Astrocyte (in vitro differentiated cells and primary cell): ENCODE measurements around the gene SVIL. TPM values are rescaled to one million over a fixed set of nuclear protein-coding genes. Genes with fewer than 3 reads are reported as not detected.
A peak's percentile ranks its signal among the peaks of the same experiment; 100 is the strongest.

ENCODE experiments used
- DNase-seq: peaks from one replicate; pipeline ENCODE4 v3.0.0-alpha.2; 2010; ENCODE audit warnings: low read depth
- FAIRE-seq: peaks from 2 replicates; lab custom pipeline; 2011; peaks lifted over from hg19 to GRCh38; lab: Jason Lieb, UNC
- H2AFZ ChIP-seq: 2 replicates; pipeline ENCODE4 v1.6.0; 2012; ENCODE audit warnings: low read depth, low read length, inconsistent platforms
- H3K27ac ChIP-seq: 2 replicates; pipeline ENCODE4 v1.5.1; 2011; ENCODE audit warnings: low read depth, low read length, inconsistent platforms
- H3K27me3 ChIP-seq: 2 replicates; pipeline ENCODE4 v1.6.0; 2011; ENCODE audit warnings: low read length, inconsistent platforms; ENCODE audit not compliant: insufficient read depth
- H3K36me3 ChIP-seq: 2 replicates; pipeline ENCODE4 v1.5.1; 2011; ENCODE audit warnings: low read length, inconsistent platforms; ENCODE audit not compliant: insufficient read depth
- H3K4me1 ChIP-seq: 2 replicates; pipeline ENCODE4 v1.5.1; 2011; ENCODE audit warnings: low read length, inconsistent platforms; ENCODE audit not compliant: insufficient read depth
- H3K4me2 ChIP-seq: 2 replicates; pipeline ENCODE4 v1.6.0; 2012; ENCODE audit warnings: low read length, inconsistent platforms
- H3K4me3 ChIP-seq: 2 replicates; pipeline ENCODE4 v1.5.1; 2011; ENCODE audit warnings: low read depth, mild to moderate bottlenecking, low read length, inconsistent platforms; ENCODE audit not compliant: insufficient read depth
- H3K79me2 ChIP-seq: 2 replicates; pipeline ENCODE4 v1.6.0; 2012; ENCODE audit warnings: mild to moderate bottlenecking, low read length, inconsistent platforms; ENCODE audit not compliant: insufficient read depth
- H3K9ac ChIP-seq: 2 replicates; pipeline ENCODE4 v1.6.0; 2012; ENCODE audit warnings: mild to moderate bottlenecking, low read length, inconsistent platforms
- H3K9me3 ChIP-seq: 2 replicates; pipeline ENCODE4 v1.5.1; 2012; ENCODE audit warnings: low read depth, mild to moderate bottlenecking, low read length, inconsistent platforms; ENCODE audit not compliant: insufficient read depth
- H4K20me1 ChIP-seq: 2 replicates; pipeline ENCODE4 v1.6.0; 2012; ENCODE audit warnings: low read length, inconsistent platforms; ENCODE audit not compliant: insufficient read depth
- H3K27ac Mint-ChIP-seq: one replicate; pipeline ENCODE4 v1.8.0; 2021; ENCODE audit warnings: mild to moderate bottlenecking, mixed read lengths; ENCODE audit not compliant: unreplicated experiment
- H3K27me3 Mint-ChIP-seq: one replicate; pipeline ENCODE4 v1.8.0; 2021; ENCODE audit warnings: low read depth, mixed read lengths; ENCODE audit not compliant: unreplicated experiment
- H3K36me3 Mint-ChIP-seq: one replicate; pipeline ENCODE4 v1.8.0; 2021; ENCODE audit warnings: low read depth, mixed read lengths; ENCODE audit not compliant: unreplicated experiment
- H3K4me1 Mint-ChIP-seq: one replicate; pipeline ENCODE4 v1.8.0; 2021; ENCODE audit warnings: low read depth, mixed read lengths; ENCODE audit not compliant: unreplicated experiment
- H3K4me3 Mint-ChIP-seq: one replicate; pipeline ENCODE4 v1.8.0; 2021; ENCODE audit warnings: mild to moderate bottlenecking, moderate library complexity, mixed read lengths; ENCODE audit not compliant: unreplicated experiment
- H3K9me3 Mint-ChIP-seq: one replicate; pipeline ENCODE4 v1.8.0; 2021; ENCODE audit warnings: mild to moderate bottlenecking, mixed read lengths; ENCODE audit not compliant: unreplicated experiment
- CTCF ChIP-seq: IDR thresholded peaks from 2 replicates; pipeline ENCODE4 v1.5.1; 2011; ENCODE audit warnings: low read depth, mild to moderate bottlenecking, inconsistent platforms, low read length, moderate library complexity; ENCODE audit not compliant: insufficient read depth
- EZH2 ChIP-seq: IDR thresholded peaks from 2 replicates; pipeline ENCODE4 v1.6.1; 2012; ENCODE audit warnings: mild to moderate bottlenecking, low read length, inconsistent platforms; ENCODE audit not compliant: insufficient read depth
- total RNA-seq: library from RNA; stranded (reverse); gene quantifications from 2 replicates; pipeline ENCODE4 v1.2.1, GENCODE V29; 2021

Gene SVIL
- total RNA-seq, 1 donor from 2014 or later, result 70.4 TPM

GRCh38 chr10:29603223-29603896, 31.4 kb downstream of the SVIL start:
- H3K79me2 ChIP-seq, result peaks cover 19% of the 10 kb centered on the region
- Mint-ChIP-seq H3K36me3 (peaks cover 11% of the 10 kb centered on the region), H3K9me3 (no peaks in the 10 kb centered on the region), H3K4me3 (no peak overlapping the region), H3K4me1 (peaks cover 37% of the 10 kb centered on the region), H3K27me3 (no peaks in the 10 kb centered on the region), H3K27ac (no peak overlapping the region)
- H3K27ac ChIP-seq, result no peak overlapping the region
- TF ChIP-seq EZH2, result no peak
- TF ChIP-seq CTCF, result no peak
- H3K4me3 ChIP-seq, result no peak overlapping the region
- no peaks in the 10 kb centered on the region for H3K27me3 ChIP-seq
- H4K20me1 ChIP-seq, result peaks cover 77% of the 10 kb centered on the region
- no peak overlapping the region for H3K4me2 ChIP-seq
- peaks cover 16% of the 10 kb centered on the region for H3K4me1 ChIP-seq
- no peak for FAIRE-seq
- peaks cover 3% of the 10 kb centered on the region for H3K36me3 ChIP-seq
- H3K9me3 ChIP-seq, result no peaks in the 10 kb centered on the region
- no peak overlapping the region for H3K9ac ChIP-seq
- DNase-seq, result no peak
- no peak overlapping the region for H2AFZ ChIP-seq

- Histone ChIP-seq H3K9me3 (no peaks in the 10 kb centered on the region), H3K79me2 (peaks cover 29% of the 10 kb centered on the region), H3K9ac (no peak overlapping the region), H3K4me2 (peak overlapping the region; percentile 22), H3K4me1 (peaks cover 17% of the 10 kb centered on the region), H4K20me1 (peaks cover 86% of the 10 kb centered on the region), H3K4me3 (no peak overlapping the region), H3K27ac (no peak overlapping the region), H2AFZ (no peak overlapping the region), H3K27me3 (no peaks in the 10 kb centered on the region), H3K36me3 (peaks cover 3% of the 10 kb centered on the region)
- DNase-seq (peak; percentile 89), FAIRE-seq (no peak)
- peaks cover 9% of the 10 kb centered on the region for H3K36me3 Mint-ChIP-seq
- no peak overlapping the region for H3K4me3 Mint-ChIP-seq
- peaks cover 43% of the 10 kb centered on the region for H3K4me1 Mint-ChIP-seq
- TF ChIP-seq EZH2, result no peak
- no peak for TF ChIP-seq CTCF
- H3K9me3 Mint-ChIP-seq, result no peaks in the 10 kb centered on the region
- no peaks in the 10 kb centered on the region for H3K27me3 Mint-ChIP-seq
- no peak overlapping the region for H3K27ac Mint-ChIP-seq
These were observed 34.0 kb downstream of the SVIL start for GRCh38 chr10:29600821-29601220.

GRCh38 chr10:29600067-29600466, 34.7 kb downstream of the SVIL start:
- H3K27ac Mint-ChIP-seq, result peak overlapping the region; percentile 18

More at GRCh38 chr10:29600067-29600466, 34.7 kb downstream of the SVIL start:
- peaks cover 17% of the 10 kb centered on the region for H3K4me1 ChIP-seq
- H3K27me3 ChIP-seq, result no peaks in the 10 kb centered on the region
- H3K79me2 ChIP-seq, result peaks cover 35% of the 10 kb centered on the region
- no peak overlapping the region for H3K4me3 ChIP-seq
- TF ChIP-seq EZH2 (no peak), CTCF (no peak)
- Mint-ChIP-seq H3K4me1 (peaks cover 40% of the 10 kb centered on the region), H3K27me3 (no peaks in the 10 kb centered on the region), H3K4me3 (no peak overlapping the region), H3K9me3 (no peaks in the 10 kb centered on the region), H3K36me3 (peaks cover 11% of the 10 kb centered on the region)
- H3K27ac ChIP-seq, result no peak overlapping the region
- no peak overlapping the region for H3K9ac ChIP-seq
- no peaks in the 10 kb centered on the region for H3K9me3 ChIP-seq
- H3K4me2 ChIP-seq, result no peak overlapping the region
- H4K20me1 ChIP-seq, result peaks cover 90% of the 10 kb centered on the region
- DNase-seq (peak; percentile 64), FAIRE-seq (no peak)
- H2AFZ ChIP-seq, result no peak overlapping the region
- peaks cover 3% of the 10 kb centered on the region for H3K36me3 ChIP-seq
